HuH-7.5 (cell line): ENCODE results near the gene MPC1.
"Not testable (repeated sequence)": the region's sequence is repeated elsewhere in the genome, so short reads cannot be mapped to it uniquely, and the experiment has no call there.

Source experiments
- DNase-seq: peaks from one replicate; pipeline ENCODE4 v3.0.0; 2011; ENCODE audit warnings: low spot score

The MPC1 gene

DNA sequence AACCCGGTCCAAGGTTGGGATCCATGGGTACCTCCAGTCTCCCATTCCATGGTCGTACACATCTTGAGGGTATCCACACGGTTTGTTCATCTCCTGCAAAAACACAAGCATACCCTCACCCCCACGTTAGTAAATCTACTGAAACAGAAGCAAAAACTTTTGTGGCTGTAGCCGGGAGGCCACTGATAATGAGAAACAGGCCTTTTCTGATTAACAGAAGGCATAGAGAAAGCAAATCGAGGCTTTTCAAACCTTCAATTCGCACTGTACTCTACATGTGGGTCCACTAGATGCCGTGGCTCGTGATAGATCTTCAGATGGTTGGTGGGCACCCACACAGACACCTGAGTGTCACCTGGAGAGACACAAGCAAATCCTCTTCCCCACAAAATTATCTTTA is 37.1 kb downstream of the MPC1 start:
- DNase-seq = not testable (repeated sequence)

- not testable (repeated sequence) for DNase-seq
Observed at GRCh38 chr6:166344921-166345320, 37.8 kb downstream of the MPC1 start.

DNA sequence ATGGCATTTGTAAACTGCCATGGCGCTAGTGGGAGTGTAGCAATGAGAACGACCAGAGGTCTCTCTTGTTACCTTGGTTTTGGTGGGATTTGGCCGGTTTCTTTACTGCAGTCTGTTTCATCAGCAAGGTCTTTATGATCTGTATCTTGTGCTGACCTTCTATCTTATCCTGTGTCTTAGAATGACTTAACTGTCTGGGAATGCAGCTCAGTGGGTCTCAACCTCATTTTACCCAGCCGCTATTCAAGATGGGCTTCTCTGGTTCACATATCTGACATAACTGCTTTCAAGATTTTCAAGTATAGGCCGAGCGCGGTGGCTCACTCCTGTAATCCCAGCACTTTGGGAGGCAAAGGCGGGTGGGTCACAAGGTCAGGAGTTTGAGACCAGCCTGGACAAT is 38.5 kb downstream of the MPC1 start:
- DNase-seq = no peak

- no peak for DNase-seq
Observed at GRCh38 chr6:166343150-166343487, 39.6 kb downstream of the MPC1 start.

DNA sequence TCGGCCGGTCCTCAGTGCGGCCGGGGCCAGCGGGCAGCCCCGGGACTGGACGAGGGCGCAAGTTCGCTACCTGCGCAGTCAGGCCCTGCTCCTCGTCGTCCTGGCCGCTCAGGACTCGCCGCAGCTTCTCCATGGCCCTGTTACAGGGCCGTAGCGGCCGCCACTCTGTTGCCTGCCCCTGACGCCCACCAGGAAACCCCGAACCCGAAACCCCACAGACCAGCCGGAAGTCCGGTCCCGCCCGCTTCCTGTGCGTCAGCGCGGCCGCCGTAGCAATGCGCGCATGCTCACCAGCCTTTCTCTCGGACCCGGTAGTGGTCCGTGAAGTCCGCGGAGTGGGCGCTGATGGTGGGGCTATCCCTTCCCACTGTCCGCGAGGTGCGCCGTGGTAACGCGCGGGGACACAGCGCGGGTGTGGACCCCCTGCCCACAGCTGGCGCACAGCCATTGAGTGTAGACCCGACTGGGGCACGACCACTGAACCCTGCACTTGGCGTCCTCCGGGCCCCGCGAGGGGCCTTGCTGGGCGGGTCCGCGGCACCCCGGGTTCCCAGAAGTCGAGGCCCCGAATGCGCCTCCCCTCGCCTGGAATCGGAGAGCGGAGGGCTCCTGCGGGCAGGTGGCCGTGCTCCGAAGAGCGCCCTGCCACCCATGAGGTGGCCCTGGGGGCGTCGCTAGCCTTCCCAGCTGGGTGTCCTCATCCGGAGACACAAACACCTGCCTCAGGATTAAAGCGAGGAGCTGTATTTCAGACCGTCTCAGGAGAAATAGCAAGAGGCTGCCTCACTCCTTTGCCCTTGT is 40.2 kb downstream of the MPC1 start, which contains the start of gene SFT2D1:
SFT2D1 (minus strand) TSS at position 197 of the 801 bp plus-strand sequence; CDS start at position 133, 64 bp downstream.
- DNase-seq = peak; percentile 77

DNA sequence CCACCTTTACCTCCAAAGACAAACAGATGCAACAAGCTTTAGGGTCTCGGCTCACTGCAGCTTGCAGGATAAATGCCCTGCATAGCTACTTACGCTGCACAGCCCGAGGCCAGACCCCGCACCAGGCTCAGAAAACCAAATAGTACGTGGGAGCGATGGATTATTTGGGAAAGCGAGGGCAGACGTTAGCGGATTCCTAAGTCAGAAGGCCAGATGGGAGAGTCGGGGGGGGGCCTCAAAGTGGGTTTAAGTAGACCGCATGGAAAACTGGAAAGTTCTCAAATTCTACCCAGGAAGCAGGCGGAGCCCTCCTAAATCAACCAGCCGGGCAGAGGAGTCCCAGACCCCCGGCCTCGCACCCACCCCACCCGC is 40.8 kb downstream of the MPC1 start:
- peak; percentile 16 for DNase-seq

DNA sequence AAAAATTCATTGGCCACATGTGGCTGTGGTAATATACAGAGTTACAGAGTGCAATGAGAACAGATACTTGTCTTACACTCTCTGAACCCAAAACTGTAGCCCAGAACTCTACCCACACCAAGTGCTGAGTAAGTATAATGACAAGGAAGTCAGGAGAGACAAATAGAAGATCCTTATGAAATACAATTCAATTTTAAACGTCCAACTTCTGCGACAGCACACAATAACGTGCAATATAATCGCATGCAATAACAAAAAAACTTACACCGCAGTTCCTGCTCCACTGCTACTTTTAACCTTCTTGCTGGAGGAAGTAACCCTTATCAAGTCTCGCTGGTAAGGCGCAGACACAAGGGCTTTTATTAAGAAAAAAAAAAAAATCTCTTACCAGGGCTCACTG is 41.3 kb downstream of the MPC1 start:
- DNase-seq = no peak

DNA sequence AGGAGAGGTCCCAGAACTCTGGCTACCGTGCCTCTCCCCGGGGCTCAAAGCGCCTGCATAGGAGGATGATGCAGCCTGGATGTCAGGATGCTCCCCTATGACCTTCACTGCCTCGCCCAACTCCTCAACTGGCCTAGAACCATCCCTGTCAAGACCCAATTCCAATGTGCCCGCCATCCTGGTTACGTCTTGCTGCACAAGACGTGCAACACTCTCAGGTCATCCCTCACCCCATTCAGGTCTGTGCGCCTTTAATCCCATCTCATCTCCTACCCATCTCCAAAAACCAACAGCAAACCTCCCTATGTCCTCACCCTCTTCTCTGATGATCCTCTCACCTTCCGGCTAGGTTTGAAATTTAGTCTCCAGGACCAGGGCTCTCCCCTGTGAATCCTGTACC is 43.9 kb downstream of the MPC1 start:
- no peak for DNase-seq

DNA sequence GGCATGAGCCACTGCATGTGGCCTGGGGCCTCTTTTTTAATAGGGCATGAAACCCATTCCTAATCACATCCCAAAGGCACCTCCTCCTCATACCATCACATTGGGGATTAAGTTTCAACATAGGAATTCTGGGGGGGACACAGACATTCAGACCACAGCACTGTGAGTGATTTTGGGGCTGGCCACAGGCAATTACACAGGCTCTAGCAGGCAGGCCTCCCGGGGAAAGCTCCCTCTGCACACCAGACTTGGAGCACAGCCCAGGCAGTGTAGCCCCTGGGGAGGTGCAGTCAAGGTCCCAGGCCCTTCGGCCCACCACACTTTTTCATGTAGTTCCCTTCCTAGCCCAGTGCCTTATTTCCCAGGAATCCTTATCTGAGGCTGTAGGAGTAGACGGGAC is 45.9 kb downstream of the MPC1 start:
- DNase-seq = no peak

DNA sequence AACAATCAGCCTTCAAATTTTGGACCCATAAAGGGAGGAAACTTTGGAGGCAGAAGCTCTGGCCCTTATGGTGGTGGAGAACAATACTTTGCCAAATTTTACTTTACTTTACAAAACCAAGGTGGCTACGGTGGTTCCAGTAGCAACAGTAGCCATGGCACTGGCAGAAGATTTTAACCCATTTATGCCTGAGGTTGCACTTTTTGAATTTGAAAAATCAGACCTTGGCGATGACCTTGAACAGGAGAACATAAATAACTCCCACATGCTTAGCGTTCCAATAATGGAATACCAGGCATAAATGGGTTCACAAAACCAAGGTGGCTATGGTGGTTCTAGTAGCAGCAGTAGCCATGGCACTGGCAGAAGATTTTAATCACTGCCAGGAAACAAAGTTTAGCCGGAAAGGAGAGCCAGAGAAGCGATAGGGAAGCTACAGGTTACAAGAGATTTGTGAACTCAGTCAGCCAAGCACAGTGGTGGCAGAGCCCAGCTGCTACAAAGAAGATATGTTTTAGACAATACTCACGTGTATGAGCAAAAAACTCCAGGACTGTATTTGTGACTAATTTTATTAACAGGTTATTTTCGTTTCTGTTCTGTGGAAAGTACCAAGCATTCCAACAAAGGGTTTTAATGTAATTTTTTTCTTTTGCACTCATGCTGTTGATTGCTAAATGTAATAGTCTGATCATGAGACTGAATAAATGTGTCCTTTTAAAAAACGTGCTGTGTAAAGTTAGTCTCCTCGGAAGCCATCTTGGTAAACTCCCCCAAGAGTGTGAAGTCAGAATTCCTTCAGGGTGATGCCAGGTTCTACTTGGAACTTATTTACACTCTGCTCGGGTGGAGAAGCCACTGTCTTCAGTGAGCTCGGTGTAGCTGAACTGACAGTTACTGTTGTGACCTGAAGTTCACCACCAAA is 47.1 kb downstream of the MPC1 start:
- no peak for DNase-seq

DNA sequence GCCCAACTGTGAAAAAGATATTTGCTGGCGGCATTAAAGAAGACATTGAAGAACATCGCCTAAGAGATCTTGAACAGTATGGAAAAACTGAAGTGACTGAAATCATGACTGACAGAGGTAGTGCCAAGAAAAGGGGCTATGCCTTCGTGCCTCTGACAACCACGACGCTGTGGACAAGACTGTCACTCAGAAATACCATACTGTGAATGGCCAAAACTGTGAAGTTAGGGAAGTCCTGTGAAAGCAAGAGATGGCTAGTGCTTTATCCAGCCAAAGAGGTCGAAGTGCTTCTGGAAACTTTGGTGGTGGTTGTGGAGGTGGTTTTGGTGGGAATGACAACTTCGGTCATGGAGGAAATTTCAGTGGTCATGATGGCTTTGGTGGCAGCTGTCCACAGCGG is 47.9 kb downstream of the MPC1 start:
- no peak for DNase-seq

DNA sequence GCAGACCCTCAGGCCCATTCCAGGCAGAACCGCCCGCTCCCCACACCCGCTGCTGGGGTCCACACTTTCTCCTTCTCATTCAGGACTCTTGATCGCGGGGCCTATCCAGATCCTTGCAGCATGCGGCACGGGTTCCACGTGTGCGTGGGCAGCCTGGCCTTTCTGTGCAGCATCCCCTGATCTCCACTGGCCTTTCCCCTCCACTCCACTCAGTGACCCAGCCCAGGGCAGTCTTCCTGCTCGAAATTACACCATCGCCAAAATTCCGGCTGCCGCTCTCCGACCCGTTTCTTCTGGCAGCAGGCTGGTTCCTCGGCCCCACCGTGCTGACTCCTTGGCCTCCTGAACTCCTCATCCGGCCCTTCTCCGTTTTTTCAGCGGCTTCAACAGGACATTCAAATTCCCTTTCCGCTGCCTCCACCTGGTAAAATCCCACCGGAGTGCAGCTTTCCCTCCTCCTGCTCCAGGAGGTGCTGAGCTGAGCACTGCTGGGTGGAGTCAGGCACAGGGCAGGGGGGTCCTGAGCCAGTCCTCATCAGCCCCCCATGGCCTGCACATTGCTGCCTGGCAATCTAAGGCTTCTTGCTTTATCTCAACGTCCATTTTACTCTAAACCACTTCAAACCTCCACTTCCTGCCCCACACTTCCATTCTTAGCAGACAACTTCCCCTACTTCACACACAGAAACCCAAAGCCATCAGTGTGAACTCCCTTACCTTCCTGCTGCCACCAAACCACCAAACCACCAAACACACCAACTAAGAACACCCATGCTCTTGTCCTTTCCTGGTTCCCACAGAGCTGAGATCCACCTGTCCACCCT is 49.4 kb downstream of the MPC1 start:
- no peak for DNase-seq

DNA sequence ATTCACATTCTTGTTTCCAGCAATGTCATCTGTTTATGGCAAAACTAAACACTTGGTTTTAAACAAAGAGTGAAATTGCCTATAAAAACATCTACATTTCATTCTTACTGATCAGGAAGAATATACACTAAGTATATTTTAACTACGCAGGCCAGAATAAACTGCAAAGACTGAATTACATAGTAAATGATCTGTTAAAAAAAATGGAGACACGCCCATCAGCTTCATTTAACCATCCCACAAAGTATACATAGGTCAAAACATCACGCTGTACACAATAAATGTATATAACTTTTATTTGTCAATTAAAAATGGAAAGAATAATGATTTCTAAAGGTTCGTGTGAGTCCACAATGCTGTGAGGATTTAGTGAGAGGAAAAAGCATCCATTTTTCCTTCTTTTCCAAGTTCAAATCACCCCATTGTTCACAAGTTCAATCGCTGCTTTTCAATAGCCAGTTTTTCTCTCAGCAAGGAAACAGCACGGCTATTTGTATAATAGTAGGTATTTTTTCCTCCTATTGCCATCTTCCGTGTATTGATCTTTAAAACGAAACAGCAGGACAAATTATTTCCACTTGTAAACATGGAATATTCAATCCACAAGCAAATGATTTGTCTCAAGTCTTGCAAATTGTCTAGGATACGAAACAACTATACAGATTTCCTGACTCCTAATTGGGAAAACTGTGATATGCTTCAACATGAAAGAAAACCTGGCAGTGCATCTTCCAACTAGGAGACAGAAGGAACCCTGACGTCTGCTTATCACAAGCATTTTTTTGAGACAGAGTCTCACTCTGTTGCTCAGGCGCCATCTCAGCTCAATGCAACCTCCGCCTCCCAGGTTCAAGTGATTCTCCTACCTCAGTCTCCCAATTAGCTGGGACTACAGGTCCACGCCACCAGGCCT is 51.0 kb downstream of the MPC1 start:
- no peak for DNase-seq

GRCh38 chr6:166330612-166331011 is 52.1 kb downstream of the MPC1 start:
- no peak for DNase-seq

DNA sequence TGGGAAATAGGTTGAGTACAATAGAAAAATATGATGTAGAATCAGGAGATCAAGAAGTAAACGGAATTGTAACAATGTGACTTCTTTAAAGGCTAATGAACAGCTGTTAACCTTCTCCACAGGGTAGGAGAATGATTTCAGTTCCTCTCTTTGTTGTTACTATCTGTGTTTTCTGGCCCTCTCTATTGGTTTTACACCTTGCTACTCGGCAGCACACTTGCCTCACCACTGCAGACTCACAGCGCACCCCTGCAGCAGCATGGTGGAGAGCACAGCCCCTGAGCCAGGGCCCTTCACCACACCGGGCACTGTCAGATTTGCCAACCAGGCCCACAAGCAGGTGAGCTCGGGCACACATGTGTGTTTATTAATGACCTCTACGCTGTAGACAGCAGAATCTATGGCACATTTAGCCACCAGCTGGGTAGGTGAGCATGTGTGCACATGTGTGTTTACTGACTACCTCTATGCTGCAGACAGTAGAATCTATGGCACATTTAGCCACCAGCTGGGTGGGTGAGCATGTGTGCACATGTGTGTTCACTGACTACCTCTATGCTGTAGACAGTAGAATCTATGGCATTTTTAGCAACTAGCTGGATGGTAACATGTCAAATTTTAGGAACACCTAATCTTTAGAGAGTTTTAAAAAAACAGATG is 57.2 kb downstream of the MPC1 start:
- DNase-seq = no peak

DNA sequence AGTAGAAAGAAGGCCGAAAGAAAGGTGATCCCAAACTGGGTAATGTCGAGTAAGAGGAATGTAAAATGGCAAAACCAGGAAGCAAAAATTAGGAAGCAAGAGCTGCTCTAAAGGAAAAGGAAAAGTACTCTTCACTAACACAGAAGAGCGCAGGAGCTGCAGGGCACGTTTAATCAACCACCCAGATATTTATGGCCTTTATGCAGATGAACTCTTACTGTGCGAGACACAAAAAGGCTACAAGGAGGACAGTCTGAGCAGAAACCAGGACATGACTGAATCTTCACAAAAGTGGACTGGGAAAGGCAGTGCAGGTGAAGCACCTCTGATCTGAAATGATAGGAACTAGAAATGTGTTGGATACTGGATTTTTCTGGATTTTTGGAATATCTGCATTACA is 59.3 kb downstream of the MPC1 start:
- DNase-seq = no peak

GRCh38 chr6:166318649-166319600 is 63.8 kb downstream of the MPC1 start:
- DNase-seq = no peak

GRCh38 chr6:166318227-166318626 is 64.5 kb downstream of the MPC1 start:
- no peak for DNase-seq
